AG04449 (cell line): ENCODE measurements around the gene NEK6.

Experiments
- CTCF ChIA-PET: fragments of 350-600 bp; formaldehyde crosslinking; extraction: SDS; loops from one replicate; lab custom pipeline; 2021; ENCODE audit warnings: antibody characterized with exemption; lab: Yijun Ruan, JAX
- POLR2A ChIA-PET: fragments of 400-600, 350-600 bp; formaldehyde crosslinking; extraction: SDS; loops from one replicate; lab custom pipeline; 2020; ENCODE audit warnings: antibody characterized with exemption, inconsistent platforms; lab: Yijun Ruan, JAX
- DNase-seq: peaks from one replicate; pipeline ENCODE4 v3.0.0-alpha.2; 2010; ENCODE audit warnings: low read depth, low spot score
- H3K4me3 ChIP-seq: 2 replicates; pipeline ENCODE4 v1.5.1; 2011; ENCODE audit warnings: low read depth, mild to moderate bottlenecking, control low read depth, low read length
- CTCF ChIP-seq: IDR thresholded peaks from one replicate; pipeline ENCODE4 v1.5.1; 2011; ENCODE audit warnings: mild to moderate bottlenecking, moderate library complexity, low read length, control low read depth, inconsistent platforms; ENCODE audit not compliant: insufficient read depth; ENCODE audit errors: missing control alignments

Gene NEK6

GRCh38 chr9:124353811-124354274, 96.1 kb downstream of the NEK6 start:
- POLR2A ChIA-PET: no interaction called here
- no peak for TF ChIP-seq CTCF
- CTCF ChIA-PET: no interaction called here

GRCh38 chr9:124354346-124355038, 96.7 kb downstream of the NEK6 start:
- DNase-seq: no peak
- TF ChIP-seq CTCF: no peak
- ChIA-PET POLR2A (no interaction called here), CTCF (interaction anchor here (1.6 to 1.7 kb wide), 3 partner anchors 20 to 228 kb away, joined by 6 to 8 read pairs (median 6); no protein-coding TSS in a partner anchor)
- no peak overlapping the region for H3K4me3 ChIP-seq

More at GRCh38 chr9:124353811-124354274, 96.1 kb downstream of the NEK6 start:
- H3K4me3 ChIP-seq: no peak overlapping the region
- DNase-seq: peak; percentile 9

- POLR2A ChIA-PET: no interaction called here
- no peak for TF ChIP-seq CTCF
- CTCF ChIA-PET: interaction anchor here (0.9 to 1.7 kb wide), 4 partner anchors 9 to 229 kb away, joined by 3 to 8 read pairs (median 6); no protein-coding TSS in a partner anchor
- H3K4me3 ChIP-seq: no peak overlapping the region
- DNase-seq: no peak
These were observed 97.5 kb downstream of the NEK6 start for GRCh38 chr9:124355039-124355940.

GRCh38 chr9:124355941-124356744, 98.4 kb downstream of the NEK6 start:
- DNase-seq: no peak
- no peak for TF ChIP-seq CTCF
- POLR2A ChIA-PET: no interaction called here
- H3K4me3 ChIP-seq: no peak overlapping the region
- CTCF ChIA-PET: interaction anchor here (0.9 to 1.7 kb wide), 5 partner anchors 10 to 230 kb away, joined by 3 to 9 read pairs (median 6); no protein-coding TSS in a partner anchor

- DNase-seq: no peak
- TF ChIP-seq CTCF: no peak
- ChIA-PET CTCF (interaction anchor here (0.9 to 1.7 kb wide), 3 partner anchors 34 to 229 kb away, joined by 3 to 9 read pairs (median 3); no protein-coding TSS in a partner anchor), POLR2A (no interaction called here)
- no peak overlapping the region for H3K4me3 ChIP-seq
These were observed 99.1 kb downstream of the NEK6 start for GRCh38 chr9:124356745-124357390.
